Mesenteric fat pad (tissue), 1 donor: ENCODE data around the gene CNTNAP5. TPM values are rescaled to one million over a fixed set of nuclear protein-coding genes. Genes with fewer than 3 reads are reported as not detected.

Source experiments
- DNase-seq: peaks from one replicate; pipeline ENCODE4 v3.0.0-alpha.2; 2020; ENCODE audit warnings: low spot score
- total RNA-seq: library from RNA; stranded (reverse); fragmentation: NEBNext Ultra II Directional; extraction: Animal tissue kit (Norgen Biotek cat#: 25700); gene quantifications from one replicate; pipeline ENCODE4 v1.2.1, GENCODE V29; 2021
- donor health status: DM: yes; HTN: yes; CAD: no.

Gene CNTNAP5
- total RNA-seq, 1 donor from 2014 or later: not detected

GRCh38 chr2:124796647-124797046 is 771.6 kb downstream of the CNTNAP5 start:
- no peak for DNase-seq

- no peak for DNase-seq
Measured at GRCh38 chr2:124797049-124797448, 772.0 kb downstream of the CNTNAP5 start.

GRCh38 chr2:124798551-124798950 is 773.5 kb downstream of the CNTNAP5 start:
- DNase-seq: no peak

- DNase-seq: no peak
Measured at GRCh38 chr2:124804014-124804940, 779.2 kb downstream of the CNTNAP5 start.

GRCh38 chr2:124805060-124805459 is 780.0 kb downstream of the CNTNAP5 start:
- no peak for DNase-seq

GRCh38 chr2:124810132-124810531 is 785.0 kb downstream of the CNTNAP5 start:
- DNase-seq: no peak

- no peak for DNase-seq
Measured at GRCh38 chr2:124814968-124815745, 790.1 kb downstream of the CNTNAP5 start.

- DNase-seq: no peak
Measured at GRCh38 chr2:124816007-124816406, 790.9 kb downstream of the CNTNAP5 start.

GRCh38 chr2:124822516-124822915 is 797.4 kb downstream of the CNTNAP5 start:
- DNase-seq: no peak

GRCh38 chr2:124824441-124824840 is 799.4 kb downstream of the CNTNAP5 start:
- DNase-seq: no peak

- DNase-seq: no peak
Measured at GRCh38 chr2:124832521-124832920, 807.4 kb downstream of the CNTNAP5 start.

- no peak for DNase-seq
Measured at GRCh38 chr2:124834331-124834730, 809.2 kb downstream of the CNTNAP5 start.

- DNase-seq: no peak
Measured at GRCh38 chr2:124835331-124835730, 810.2 kb downstream of the CNTNAP5 start.

GRCh38 chr2:124836416-124836815 is 811.3 kb downstream of the CNTNAP5 start:
- no peak for DNase-seq

- no peak for DNase-seq
Measured at GRCh38 chr2:124837496-124837895, 812.4 kb downstream of the CNTNAP5 start.

GRCh38 chr2:124838406-124838805 is 813.3 kb downstream of the CNTNAP5 start:
- DNase-seq: no peak

- DNase-seq: no peak
Measured at GRCh38 chr2:124867247-124867646, 842.2 kb downstream of the CNTNAP5 start.

- no peak for DNase-seq
Measured at GRCh38 chr2:124874219-124874618, 849.1 kb downstream of the CNTNAP5 start.

- no peak for DNase-seq
Measured at GRCh38 chr2:124874676-124875075, 849.6 kb downstream of the CNTNAP5 start.

- no peak for DNase-seq
Measured at GRCh38 chr2:124875627-124876244, 850.6 kb downstream of the CNTNAP5 start.

- DNase-seq: no peak
Measured at GRCh38 chr2:124877141-124877577, 852.1 kb downstream of the CNTNAP5 start.

GRCh38 chr2:124879640-124880039 is 854.6 kb downstream of the CNTNAP5 start:
- DNase-seq: no peak
